PFSK-1 (cell line): ENCODE measurements around the gene CCL15.

Experiments used
- POLR2AphosphoS5 ChIP-seq: IDR thresholded peaks from 2 replicates; pipeline ENCODE4 v1.6.1; 2012; ENCODE audit warnings: low read depth, mild to moderate bottlenecking, control low read depth, low read length, moderate library complexity
- SIN3A ChIP-seq: IDR thresholded peaks from 2 replicates; pipeline ENCODE4 v1.6.1; 2012; ENCODE audit warnings: mild to moderate bottlenecking, low read length, moderate library complexity, borderline replicate concordance; ENCODE audit not compliant: insufficient read depth
- TAF1 ChIP-seq: IDR thresholded peaks from 2 replicates; pipeline ENCODE4 v1.6.1; 2012; ENCODE audit warnings: low read length, control low read depth, borderline replicate concordance; ENCODE audit not compliant: insufficient read depth

DNA sequence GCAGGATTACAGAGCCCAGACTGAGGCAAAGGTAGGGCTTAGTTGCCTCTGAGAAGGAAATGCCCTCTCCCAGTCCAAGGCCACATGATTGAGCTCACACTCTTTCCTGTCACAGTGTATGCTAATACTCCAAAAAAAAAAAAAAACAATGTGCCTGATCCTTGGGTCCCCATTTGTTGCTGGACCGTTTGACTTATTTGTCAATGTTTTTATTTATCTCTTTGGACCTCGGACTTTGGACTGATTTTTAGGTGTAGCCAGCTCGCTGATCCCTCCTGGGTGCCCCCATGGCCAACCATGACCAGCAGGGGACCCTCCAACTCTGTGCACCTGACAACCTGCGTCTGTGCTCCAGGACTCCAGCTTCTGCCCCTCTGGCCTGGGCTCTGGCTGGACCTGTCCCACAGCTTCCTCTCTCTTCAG, 19.4 kb downstream of the CCL15 start:
- no peak for TF ChIP-seq TAF1
- TF ChIP-seq POLR2AphosphoS5: no peak
- TF ChIP-seq SIN3A: no peak
